ENCODE results near the gene SEC11A. TPM values are rescaled to one million over a fixed set of nuclear protein-coding genes. Genes with fewer than 3 reads are reported as not detected.

Gene SEC11A
- 167 and 200 TPM in 2 replicates for total RNA-seq

GRCh38 chr15:84716036-84716732 is at the start of gene SEC11A:
SEC11A (minus strand) TSS chr15:84716139; CDS start chr15:84716075, 64 bp downstream.

GRCh38 chr15:84748274-84749110 is 32.6 kb upstream of the SEC11A start, which contains the start of gene ZNF592:
ZNF592 (plus strand) TSS chr15:84748592; CDS start chr15:84782676, 34,084 bp downstream.

GRCh38 chr15:84658080-84658787 is 57.7 kb downstream of the SEC11A start, which contains the start of gene NMB:
NMB (minus strand) TSS chr15:84658199; CDS start chr15:84658152, 47 bp downstream.

DNA sequence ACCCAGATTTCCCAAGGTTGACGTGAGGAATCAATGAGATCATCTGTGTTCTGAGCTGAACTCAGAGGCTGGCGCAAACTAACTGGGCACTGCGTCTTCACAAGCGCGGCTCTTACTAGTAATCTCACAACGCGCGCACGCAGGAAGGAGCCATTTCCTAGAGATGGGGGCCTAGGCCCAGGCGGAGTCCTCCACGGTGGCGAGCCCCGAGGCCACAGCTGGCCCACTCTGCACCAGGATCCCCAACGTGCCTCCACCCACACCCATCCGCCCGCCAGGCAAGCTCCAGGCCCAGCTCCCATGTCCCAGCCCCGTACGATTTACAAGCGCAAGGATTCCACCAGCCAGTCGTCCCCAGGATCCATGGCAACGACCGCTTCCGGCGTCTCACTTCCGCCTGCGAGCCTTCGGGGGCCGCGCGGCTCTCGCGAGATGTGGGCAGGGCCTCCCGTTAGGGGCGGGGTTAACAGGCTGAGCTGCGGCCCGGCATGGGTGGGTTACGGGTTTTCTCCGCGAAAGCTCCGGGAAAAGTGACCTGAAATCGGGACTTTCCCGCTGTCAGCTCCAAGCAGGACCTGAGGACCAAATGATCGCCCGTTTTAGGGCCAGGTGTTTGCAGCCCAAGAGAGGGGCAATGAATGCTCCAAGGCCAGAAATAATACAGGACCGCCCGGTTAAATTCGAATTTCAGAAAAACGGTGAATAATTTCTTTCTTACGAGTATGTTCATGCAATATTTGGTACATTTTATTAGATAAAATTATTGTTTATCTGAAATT is 61.8 kb downstream of the SEC11A start, which contains the start of gene WDR73:
Gene WDR73 (minus strand): TSS at position 374 of the 779 bp plus-strand sequence. CDS start 9 bp downstream, at position 365.

Other genes starting within 250 kb of the SEC11A start
- gene ZSCAN2, start 115.1 kb downstream of the SEC11A start, total RNA-seq = 12.8 and 13.2 TPM in 2 replicates
- gene WDR73, start 61.9 kb downstream of the SEC11A start, total RNA-seq = 12.9 and 14.3 TPM in 2 replicates
- gene NMB, start 57.9 kb downstream of the SEC11A start, total RNA-seq = 11.9 and 12.1 TPM in 2 replicates
- 5.4 and 5.5 TPM in 2 replicates for gene ZNF592, start 32.5 kb upstream of the SEC11A start, total RNA-seq
- gene ALPK3, start 101.2 kb upstream of the SEC11A start, total RNA-seq = 0.74 and 0.84 TPM in 2 replicates
- not detected in 2 replicates for gene SLC28A1, start 168.5 kb upstream of the SEC11A start, total RNA-seq